HCT116 (cell line): ENCODE data around the gene APOL6.

Experiments
- EGR1 ChIP-seq: IDR thresholded peaks from 2 replicates; pipeline ENCODE4 v1.6.1; 2012; ENCODE audit warnings: low read depth
- EZH2 ChIP-seq: fragments of 200-600 bp; sonication (generic); IDR thresholded peaks from 2 replicates; pipeline ENCODE4 v1.6.1; 2017; ENCODE audit warnings: antibody characterized with exemption, mixed run types
- EZH2phosphoT487 ChIP-seq: fragments of 200-600 bp; IDR thresholded peaks from 2 replicates; pipeline ENCODE4 v1.6.1; 2018; ENCODE audit warnings: antibody characterized with exemption, borderline replicate concordance
- FOSL1 ChIP-seq: IDR thresholded peaks from 2 replicates; pipeline ENCODE4 v1.6.1; 2012; ENCODE audit warnings: low read depth
- POLR2A ChIP-seq: IDR thresholded peaks from 2 replicates; pipeline ENCODE4 v1.7.0; 2011; ENCODE audit warnings: borderline replicate concordance; ENCODE audit not compliant: insufficient read depth, insufficient read length; ENCODE audit errors: extremely low read depth
- POLR2AphosphoS5 ChIP-seq: IDR thresholded peaks from 2 replicates; pipeline ENCODE4 v1.6.1; 2011; ENCODE audit warnings: mild to moderate bottlenecking, low read depth, low read length, moderate library complexity
- RAD21 ChIP-seq: IDR thresholded peaks from 2 replicates; pipeline ENCODE4 v1.6.1; 2012; ENCODE audit warnings: low read depth, mild to moderate bottlenecking
- SP1 ChIP-seq: IDR thresholded peaks from 2 replicates; pipeline ENCODE4 v1.6.1; 2012; ENCODE audit warnings: low read depth
- ZFX ChIP-seq: fragments of 450-650 bp; IDR thresholded peaks from 2 replicates; pipeline ENCODE4 v1.6.1; 2017
- TF ChIP-seq, protein P1 (sequence below), 3 experiments: fragments of 200-600 bp in 1 of 3; sonication (generic) in 1 of 3; IDR thresholded peaks in 2 of 3; conservative IDR thresholded peaks in 1 of 3; 2 replicates each; pipeline ENCODE4 v1.5.1; 2012 to 2017; ENCODE audit warnings: low read depth in 2 of 3, low read length in 2 of 3, antibody characterized with exemption in 1 of 3, borderline replicate concordance in 1 of 3, control low read depth in 1 of 3, mild to moderate bottlenecking in 1 of 3, mixed read lengths in 1 of 3, mixed run types in 1 of 3, moderate library complexity in 1 of 3; ENCODE audit not compliant: insufficient read depth in 1 of 3
- TF ChIP-seq, protein P2 (sequence below): IDR thresholded peaks from 2 replicates; pipeline ENCODE4 v1.6.1; 2012
- TF ChIP-seq, protein P3 (sequence below): IDR thresholded peaks from 2 replicates; pipeline ENCODE4 v1.6.1; 2011; ENCODE audit warnings: mild to moderate bottlenecking, low read length, moderate library complexity; ENCODE audit not compliant: insufficient replicate concordance; ENCODE audit errors: extremely low read depth
- TF ChIP-seq, protein P4 (sequence below): IDR thresholded peaks from 2 replicates; pipeline ENCODE4 v1.6.1; 2012
- TF ChIP-seq, protein P5 (sequence below): IDR thresholded peaks from 2 replicates; pipeline ENCODE4 v1.6.1; 2012; ENCODE audit warnings: low read depth

DNA sequence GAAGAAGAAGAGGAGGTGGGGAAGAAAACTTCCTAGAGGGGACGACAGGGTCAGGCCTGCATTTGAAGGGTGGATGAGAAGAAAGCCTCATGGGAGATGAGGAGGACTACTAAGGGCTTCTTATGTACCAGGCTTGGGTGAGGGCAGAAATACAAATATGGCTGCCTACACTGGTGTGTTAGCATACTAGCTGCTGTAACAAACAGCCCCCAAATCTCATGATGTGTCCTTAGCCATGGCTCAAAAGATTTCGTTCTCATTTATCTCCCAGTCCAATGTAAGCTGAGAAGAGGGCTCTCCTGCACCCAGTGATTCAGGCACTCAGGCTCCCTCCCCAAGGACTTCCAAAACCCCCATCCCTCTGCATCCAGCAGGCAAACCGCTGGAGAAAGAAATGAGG lies 19.5 kb upstream of the APOL6 start:
- TF ChIP-seq, protein P1, sequence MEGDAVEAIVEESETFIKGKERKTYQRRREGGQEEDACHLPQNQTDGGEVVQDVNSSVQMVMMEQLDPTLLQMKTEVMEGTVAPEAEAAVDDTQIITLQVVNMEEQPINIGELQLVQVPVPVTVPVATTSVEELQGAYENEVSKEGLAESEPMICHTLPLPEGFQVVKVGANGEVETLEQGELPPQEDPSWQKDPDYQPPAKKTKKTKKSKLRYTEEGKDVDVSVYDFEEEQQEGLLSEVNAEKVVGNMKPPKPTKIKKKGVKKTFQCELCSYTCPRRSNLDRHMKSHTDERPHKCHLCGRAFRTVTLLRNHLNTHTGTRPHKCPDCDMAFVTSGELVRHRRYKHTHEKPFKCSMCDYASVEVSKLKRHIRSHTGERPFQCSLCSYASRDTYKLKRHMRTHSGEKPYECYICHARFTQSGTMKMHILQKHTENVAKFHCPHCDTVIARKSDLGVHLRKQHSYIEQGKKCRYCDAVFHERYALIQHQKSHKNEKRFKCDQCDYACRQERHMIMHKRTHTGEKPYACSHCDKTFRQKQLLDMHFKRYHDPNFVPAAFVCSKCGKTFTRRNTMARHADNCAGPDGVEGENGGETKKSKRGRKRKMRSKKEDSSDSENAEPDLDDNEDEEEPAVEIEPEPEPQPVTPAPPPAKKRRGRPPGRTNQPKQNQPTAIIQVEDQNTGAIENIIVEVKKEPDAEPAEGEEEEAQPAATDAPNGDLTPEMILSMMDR (IDR thresholded peaks at IDR 0.05 in 2 of 3, conservative IDR thresholded peaks at IDR 0.05 in 1 of 3; ENCODE audit: borderline replicate concordance in 1 of 3, insufficient read depth in 1 of 3, low read depth in 2 of 3, low read length in 2 of 3), result no peak
- TF ChIP-seq POLR2A, result no peak
- no peak for TF ChIP-seq FOSL1
- TF ChIP-seq, protein P2, sequence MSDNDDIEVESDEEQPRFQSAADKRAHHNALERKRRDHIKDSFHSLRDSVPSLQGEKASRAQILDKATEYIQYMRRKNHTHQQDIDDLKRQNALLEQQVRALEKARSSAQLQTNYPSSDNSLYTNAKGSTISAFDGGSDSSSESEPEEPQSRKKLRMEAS, result no peak
- no peak for TF ChIP-seq EZH2
- TF ChIP-seq SP1, result no peak
- TF ChIP-seq, protein P3, sequence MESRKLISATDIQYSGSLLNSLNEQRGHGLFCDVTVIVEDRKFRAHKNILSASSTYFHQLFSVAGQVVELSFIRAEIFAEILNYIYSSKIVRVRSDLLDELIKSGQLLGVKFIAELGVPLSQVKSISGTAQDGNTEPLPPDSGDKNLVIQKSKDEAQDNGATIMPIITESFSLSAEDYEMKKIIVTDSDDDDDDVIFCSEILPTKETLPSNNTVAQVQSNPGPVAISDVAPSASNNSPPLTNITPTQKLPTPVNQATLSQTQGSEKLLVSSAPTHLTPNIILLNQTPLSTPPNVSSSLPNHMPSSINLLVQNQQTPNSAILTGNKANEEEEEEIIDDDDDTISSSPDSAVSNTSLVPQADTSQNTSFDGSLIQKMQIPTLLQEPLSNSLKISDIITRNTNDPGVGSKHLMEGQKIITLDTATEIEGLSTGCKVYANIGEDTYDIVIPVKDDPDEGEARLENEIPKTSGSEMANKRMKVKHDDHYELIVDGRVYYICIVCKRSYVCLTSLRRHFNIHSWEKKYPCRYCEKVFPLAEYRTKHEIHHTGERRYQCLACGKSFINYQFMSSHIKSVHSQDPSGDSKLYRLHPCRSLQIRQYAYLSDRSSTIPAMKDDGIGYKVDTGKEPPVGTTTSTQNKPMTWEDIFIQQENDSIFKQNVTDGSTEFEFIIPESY, result no peak
- TF ChIP-seq, protein P4, sequence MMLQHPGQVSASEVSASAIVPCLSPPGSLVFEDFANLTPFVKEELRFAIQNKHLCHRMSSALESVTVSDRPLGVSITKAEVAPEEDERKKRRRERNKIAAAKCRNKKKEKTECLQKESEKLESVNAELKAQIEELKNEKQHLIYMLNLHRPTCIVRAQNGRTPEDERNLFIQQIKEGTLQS, result no peak
- TF ChIP-seq EGR1, result no peak
- no peak for TF ChIP-seq RAD21
- TF ChIP-seq EZH2phosphoT487, result no peak
- no peak for TF ChIP-seq POLR2AphosphoS5
- TF ChIP-seq, protein P5, sequence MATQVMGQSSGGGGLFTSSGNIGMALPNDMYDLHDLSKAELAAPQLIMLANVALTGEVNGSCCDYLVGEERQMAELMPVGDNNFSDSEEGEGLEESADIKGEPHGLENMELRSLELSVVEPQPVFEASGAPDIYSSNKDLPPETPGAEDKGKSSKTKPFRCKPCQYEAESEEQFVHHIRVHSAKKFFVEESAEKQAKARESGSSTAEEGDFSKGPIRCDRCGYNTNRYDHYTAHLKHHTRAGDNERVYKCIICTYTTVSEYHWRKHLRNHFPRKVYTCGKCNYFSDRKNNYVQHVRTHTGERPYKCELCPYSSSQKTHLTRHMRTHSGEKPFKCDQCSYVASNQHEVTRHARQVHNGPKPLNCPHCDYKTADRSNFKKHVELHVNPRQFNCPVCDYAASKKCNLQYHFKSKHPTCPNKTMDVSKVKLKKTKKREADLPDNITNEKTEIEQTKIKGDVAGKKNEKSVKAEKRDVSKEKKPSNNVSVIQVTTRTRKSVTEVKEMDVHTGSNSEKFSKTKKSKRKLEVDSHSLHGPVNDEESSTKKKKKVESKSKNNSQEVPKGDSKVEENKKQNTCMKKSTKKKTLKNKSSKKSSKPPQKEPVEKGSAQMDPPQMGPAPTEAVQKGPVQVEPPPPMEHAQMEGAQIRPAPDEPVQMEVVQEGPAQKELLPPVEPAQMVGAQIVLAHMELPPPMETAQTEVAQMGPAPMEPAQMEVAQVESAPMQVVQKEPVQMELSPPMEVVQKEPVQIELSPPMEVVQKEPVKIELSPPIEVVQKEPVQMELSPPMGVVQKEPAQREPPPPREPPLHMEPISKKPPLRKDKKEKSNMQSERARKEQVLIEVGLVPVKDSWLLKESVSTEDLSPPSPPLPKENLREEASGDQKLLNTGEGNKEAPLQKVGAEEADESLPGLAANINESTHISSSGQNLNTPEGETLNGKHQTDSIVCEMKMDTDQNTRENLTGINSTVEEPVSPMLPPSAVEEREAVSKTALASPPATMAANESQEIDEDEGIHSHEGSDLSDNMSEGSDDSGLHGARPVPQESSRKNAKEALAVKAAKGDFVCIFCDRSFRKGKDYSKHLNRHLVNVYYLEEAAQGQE, result no peak
- no peak for TF ChIP-seq ZFX
